Mononuclear cell (primary cell): ENCODE results near the gene CHST3. TPM values are rescaled to one million over a fixed set of nuclear protein-coding genes. Genes with fewer than 3 reads are reported as not detected.
"Not testable (repeated sequence)": the region's sequence is repeated elsewhere in the genome, so short reads cannot be mapped to it uniquely, and the experiment has no call there.

Experiments used
- H3K27me3 ChIP-seq: 2 replicates; pipeline ENCODE4 v1.6.0; 2011; ENCODE audit warnings: low read length, control low read depth; ENCODE audit not compliant: insufficient read depth
- H3K4me1 ChIP-seq: 2 replicates; pipeline ENCODE4 v1.5.1; 2011; ENCODE audit warnings: mild to moderate bottlenecking, low read length, control low read depth; ENCODE audit not compliant: insufficient read depth
- H3K4me3 ChIP-seq: 2 replicates; pipeline ENCODE4 v1.5.1; 2011; ENCODE audit warnings: mild to moderate bottlenecking, low read length, moderate library complexity
- H3K9me3 ChIP-seq: 2 replicates; pipeline ENCODE4 v1.5.1; 2011; ENCODE audit warnings: low read depth, mild to moderate bottlenecking, control low read depth, low read length
- total RNA-seq: library from RNA; depleted of rRNA; stranded (reverse); fragments of >200 nt; gene quantifications from one replicate; pipeline ENCODE4 v1.2.3, GENCODE V29; 2012

Gene CHST3
- total RNA-seq, 1 donor, result under 0.01 TPM

DNA sequence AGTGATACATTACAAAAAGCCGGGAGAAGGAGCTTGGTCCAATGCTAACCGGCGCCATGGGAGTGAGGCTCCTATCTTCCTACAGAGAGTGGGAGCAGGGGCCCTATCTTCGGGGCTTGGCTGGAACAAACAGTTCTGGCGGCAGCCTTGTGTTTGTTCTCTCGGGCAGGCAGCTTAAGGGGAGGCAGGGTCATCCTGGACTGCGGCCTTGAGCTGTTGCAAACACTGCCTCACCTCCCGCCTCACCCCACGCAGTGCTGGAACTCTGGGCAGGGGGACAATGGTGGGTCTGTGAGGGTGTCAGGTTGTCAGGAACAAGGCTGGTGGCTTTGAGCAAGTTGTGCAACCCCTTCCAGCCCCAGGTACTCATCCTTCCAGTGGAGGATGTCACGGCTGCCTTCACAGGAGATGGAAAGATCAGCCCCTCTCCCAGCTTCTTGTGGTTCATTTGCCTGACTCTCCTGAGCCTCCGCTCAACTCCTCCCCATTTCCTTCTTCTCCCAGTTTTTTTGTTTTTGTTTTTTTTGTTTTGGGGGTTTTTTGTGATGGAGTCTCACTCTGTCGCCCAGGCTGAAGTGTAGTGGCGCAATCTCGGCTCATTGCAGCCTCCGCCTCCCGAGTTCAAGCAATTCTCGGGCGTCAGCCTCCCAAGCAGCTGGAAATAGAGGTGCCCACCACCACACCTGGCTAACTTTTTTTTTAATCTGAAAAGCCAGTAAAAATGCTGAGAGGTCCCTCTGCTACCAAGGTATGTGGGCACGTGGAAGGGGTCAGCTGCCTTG is 66.8 kb downstream of the CHST3 start:
- H3K27me3 ChIP-seq, result no peaks in the 10 kb centered on the region
- H3K4me3 ChIP-seq, result no peak overlapping the region
- no peaks in the 10 kb centered on the region for H3K4me1 ChIP-seq
- H3K9me3 ChIP-seq, result no peaks in the 10 kb centered on the region

DNA sequence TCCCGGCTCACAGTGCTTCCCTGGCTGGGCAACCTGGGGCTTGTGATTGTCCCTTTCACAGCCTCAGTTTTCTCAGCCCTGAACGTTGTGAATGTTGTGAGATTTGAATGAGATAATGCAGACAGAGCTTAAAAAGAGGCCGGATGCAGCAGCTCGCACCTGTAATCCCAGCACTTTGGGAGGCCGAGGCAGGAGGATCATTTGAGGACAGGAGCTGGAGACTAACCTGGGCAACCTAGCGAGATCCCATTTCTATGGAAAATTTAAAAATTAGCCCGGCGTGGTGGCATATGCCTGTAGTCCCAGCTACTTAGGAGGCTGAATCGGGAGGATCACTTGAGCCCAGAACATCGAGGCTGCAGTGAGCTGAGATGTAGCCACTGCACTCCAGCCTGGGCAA is 67.5 kb downstream of the CHST3 start:
- no peaks in the 10 kb centered on the region for H3K27me3 ChIP-seq
- H3K4me1 ChIP-seq, result no peaks in the 10 kb centered on the region
- H3K9me3 ChIP-seq, result no peaks in the 10 kb centered on the region
- H3K4me3 ChIP-seq, result no peak overlapping the region

DNA sequence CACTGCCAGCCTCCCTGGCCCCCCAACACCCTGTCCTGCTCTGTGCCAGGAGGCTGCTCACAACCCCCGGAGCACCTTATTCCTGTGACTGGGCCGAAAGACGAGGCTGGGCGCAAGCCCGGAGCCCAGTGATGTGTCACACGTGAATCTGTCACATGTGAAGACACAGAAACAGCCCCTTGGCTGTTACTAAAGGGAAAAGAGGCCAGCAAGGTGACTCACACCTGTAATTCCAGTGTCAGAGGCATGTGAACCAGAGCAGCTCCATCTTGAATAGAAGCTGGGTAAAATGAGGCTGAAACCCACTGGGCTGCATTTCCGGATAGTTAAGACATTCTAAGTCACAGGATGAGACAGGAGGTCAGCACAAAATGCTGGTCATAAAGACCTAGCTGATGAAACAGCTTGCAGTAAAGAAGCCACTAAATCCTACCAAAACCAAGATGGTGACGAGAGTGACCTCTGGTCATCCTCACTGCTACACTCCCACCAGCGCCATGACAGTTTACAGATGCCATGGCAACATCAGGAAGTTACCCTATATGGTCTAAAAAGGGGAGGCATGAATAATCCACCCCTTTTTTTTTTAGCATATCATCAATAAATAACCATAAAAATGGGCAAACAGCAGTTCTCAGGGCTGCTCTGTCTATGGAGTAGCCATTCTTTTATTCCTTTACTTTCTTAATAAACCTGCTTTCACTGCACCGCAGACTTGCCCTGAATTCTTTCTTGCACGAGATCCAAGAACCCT is 68.4 kb downstream of the CHST3 start:
- H3K4me1 ChIP-seq, H3K27me3 ChIP-seq, H3K4me3 ChIP-seq, H3K9me3 ChIP-seq: not testable (repeated sequence)

DNA sequence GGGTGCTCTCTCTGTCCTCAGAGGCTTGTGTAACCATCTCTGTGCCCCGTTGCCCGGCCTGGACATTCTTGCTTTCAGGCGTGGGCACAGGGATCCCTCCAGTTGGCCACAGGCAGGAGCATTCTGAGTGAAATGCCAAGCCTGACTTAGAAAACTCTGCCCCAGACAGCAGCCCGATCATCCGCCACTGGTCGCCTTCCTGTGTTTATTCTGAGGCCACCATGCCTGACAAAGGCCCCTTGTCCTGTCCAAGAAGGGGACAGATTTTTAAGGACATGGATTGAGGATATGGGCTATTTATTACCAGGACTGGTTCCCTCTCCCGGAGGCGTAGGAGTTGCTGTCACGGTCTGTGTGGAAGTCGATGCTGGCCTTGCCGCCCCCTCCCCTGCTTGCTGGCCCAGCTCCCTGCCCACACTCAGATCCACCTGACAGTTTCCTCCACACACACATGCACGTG is 69.9 kb downstream of the CHST3 start:
- H3K9me3 ChIP-seq, result no peaks in the 10 kb centered on the region
- no peaks in the 10 kb centered on the region for H3K4me1 ChIP-seq
- H3K27me3 ChIP-seq, result no peaks in the 10 kb centered on the region
- H3K4me3 ChIP-seq, result no peak overlapping the region

DNA sequence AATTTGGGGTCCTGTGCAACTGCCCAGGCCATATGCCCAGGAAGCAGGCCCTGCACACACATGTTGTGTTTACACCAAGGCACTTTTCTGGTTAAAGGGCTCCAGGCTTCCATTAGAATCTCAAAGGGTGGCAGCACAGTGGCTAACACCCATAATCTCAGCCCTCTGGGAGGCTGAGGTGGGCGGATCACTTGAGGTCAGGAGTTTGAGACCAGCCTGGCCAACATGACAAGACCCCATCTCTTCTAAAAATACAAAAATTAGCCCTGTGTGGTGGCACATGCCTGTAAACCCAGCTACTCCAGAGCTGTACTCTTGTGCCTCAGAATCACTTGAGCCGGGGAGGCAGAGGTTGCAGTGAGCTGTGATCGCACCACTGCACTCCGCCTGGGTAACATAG is 70.6 kb downstream of the CHST3 start:
- Histone ChIP-seq H3K4me3 (no peak overlapping the region), H3K9me3 (no peaks in the 10 kb centered on the region), H3K27me3 (no peaks in the 10 kb centered on the region), H3K4me1 (no peaks in the 10 kb centered on the region)

DNA sequence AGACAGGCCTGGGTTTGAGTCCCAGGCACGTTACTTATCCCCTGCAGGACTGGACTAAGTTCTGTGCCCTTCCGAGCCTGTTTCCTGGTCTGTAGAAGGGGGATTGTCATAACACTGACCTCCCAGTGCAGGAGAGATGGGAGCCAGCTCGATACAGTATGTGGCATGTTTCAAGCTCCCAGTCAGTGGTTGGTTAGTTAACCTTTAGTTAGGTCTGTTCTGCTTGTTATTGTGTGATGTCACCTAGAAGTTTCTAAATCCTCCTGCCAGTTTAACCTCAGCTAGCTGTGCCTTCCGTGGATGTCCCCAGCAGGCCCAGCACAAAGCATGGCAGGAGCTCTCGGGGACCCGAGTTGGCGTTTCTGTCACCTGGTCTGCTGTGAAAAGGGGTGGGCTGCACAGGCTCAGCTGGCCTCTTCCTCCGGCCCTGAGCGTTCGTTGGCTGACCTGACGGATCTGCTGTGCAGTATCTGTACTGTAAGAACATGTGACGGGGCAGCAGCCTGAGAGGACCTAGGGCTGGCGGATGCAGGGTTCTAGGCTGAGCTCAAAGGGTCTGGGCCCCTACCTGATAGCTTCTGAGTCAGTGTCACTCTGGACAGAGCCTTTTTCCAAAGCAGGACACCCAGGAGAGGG is 71.2 kb downstream of the CHST3 start:
- Histone ChIP-seq H3K9me3 (no peaks in the 10 kb centered on the region), H3K4me1 (no peaks in the 10 kb centered on the region)

DNA sequence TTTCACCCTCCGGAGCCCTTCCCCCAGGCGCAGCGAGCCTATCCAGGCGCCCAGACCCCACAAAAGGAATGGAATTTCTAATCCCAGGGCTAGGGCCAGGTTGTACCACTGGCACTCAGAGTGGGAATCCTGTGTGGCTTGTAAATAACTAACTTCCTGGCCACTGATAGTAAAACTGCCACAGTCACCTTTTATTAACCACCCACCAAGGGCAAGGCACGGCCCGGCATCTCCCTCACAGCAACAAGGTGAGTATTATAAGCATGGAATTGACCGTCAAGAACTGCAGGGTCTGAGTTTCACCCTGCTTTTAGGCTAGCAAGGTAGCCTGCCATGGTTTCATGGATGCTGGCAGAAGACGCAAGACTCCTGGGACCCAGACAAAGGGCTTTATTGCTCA is 73.1 kb downstream of the CHST3 start:
- Histone ChIP-seq H3K4me1 (no peaks in the 10 kb centered on the region), H3K27me3 (no peaks in the 10 kb centered on the region), H3K4me3 (no peak overlapping the region), H3K9me3 (no peaks in the 10 kb centered on the region)

More for the DNA sequence above, 71.2 kb downstream of the CHST3 start:
- H3K27me3 ChIP-seq, result no peaks in the 10 kb centered on the region
- H3K4me3 ChIP-seq, result no peak overlapping the region

DNA sequence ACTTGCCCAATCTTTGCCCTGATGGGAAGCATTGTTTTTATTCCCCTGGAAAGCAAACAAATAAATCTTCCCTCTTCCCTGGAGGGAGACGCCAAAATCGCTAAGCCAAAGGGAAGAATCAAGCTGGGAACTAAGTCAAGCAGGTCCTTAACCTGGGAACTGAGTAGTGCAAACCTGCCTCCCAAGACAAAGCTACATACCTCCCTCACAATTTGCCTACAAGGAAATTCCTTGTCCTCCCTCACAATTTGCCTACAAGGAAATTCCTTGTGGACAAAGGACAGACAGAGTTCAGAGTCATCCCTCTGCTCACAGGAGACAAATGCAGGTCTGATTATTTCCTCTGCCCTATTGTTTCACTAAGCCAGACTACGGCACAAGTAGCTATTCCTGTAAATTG is 73.6 kb downstream of the CHST3 start:
- no peaks in the 10 kb centered on the region for H3K9me3 ChIP-seq
- no peaks in the 10 kb centered on the region for H3K27me3 ChIP-seq
- H3K4me3 ChIP-seq, result no peak overlapping the region
- H3K4me1 ChIP-seq, result no peaks in the 10 kb centered on the region

DNA sequence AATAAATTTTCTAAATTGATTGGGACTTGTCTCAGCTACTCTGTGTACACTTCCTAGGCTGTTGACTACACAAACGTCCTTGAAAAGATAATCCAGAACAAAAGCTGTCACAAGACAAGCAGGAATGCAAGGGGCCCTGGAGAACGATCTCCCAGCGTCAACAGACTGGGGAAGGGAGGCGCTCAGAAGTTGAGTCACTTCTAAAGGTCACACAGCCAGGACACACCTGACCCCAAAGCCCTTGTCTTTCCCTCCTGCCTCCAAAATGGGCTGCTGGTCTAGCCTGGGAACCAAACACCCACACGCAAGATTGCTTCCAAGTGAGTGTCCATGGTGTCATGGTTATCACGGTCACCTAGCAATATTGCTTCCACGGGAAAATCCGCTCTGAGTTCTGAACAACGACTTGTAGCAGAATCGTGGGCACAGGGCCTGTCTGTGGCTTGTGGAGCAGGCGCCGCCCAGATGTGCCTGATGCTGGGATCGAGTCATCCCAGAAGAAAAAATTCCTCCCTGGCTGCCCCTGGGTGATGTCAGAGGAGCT is 74.3 kb downstream of the CHST3 start:
- no peaks in the 10 kb centered on the region for H3K27me3 ChIP-seq
- no peaks in the 10 kb centered on the region for H3K4me1 ChIP-seq
- no peaks in the 10 kb centered on the region for H3K9me3 ChIP-seq
- no peak overlapping the region for H3K4me3 ChIP-seq

DNA sequence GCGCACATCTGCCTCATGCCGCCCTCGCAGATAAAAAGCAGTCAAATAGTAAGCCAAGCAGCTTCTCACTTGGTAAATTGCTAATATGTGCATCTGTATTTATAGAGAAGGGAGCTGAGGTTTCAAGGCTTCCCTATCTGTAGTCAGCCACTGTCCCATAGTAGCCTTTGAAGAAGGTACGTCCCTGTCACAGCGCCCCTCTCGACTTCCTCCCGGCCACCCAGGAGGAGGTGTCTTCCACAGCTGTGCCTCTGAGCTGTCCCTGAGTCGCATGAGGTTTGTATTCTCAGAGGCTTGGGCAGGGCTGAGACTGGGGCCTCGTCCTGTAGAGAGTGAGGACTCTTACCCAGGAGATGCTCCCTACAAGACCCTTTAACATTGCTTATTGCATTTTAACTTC is 75.2 kb downstream of the CHST3 start:
- H3K27me3 ChIP-seq, result no peaks in the 10 kb centered on the region
- no peaks in the 10 kb centered on the region for H3K4me1 ChIP-seq
- no peaks in the 10 kb centered on the region for H3K9me3 ChIP-seq
- H3K4me3 ChIP-seq, result no peak overlapping the region

DNA sequence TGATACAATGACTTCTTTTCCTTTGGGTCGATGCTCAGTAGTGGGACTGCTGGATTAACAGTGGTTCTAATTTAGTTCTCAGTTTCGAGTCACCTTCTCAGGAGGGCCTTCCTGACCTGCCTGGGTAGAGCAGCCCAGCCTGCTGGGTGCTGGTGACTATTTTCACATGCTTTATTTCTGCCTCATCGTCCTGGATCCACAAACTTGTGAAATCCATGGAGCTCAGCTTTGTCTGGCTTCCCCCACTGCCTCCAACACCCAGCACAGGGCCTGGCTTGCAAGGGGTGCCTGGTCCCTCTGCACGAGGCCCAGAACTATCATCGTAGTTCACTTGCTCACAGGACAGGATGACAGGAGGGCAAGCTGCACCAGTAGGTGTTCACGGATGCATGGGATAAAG is 77.3 kb downstream of the CHST3 start:
- Histone ChIP-seq H3K9me3 (no peaks in the 10 kb centered on the region), H3K27me3 (no peaks in the 10 kb centered on the region), H3K4me1 (no peaks in the 10 kb centered on the region), H3K4me3 (no peak overlapping the region)

DNA sequence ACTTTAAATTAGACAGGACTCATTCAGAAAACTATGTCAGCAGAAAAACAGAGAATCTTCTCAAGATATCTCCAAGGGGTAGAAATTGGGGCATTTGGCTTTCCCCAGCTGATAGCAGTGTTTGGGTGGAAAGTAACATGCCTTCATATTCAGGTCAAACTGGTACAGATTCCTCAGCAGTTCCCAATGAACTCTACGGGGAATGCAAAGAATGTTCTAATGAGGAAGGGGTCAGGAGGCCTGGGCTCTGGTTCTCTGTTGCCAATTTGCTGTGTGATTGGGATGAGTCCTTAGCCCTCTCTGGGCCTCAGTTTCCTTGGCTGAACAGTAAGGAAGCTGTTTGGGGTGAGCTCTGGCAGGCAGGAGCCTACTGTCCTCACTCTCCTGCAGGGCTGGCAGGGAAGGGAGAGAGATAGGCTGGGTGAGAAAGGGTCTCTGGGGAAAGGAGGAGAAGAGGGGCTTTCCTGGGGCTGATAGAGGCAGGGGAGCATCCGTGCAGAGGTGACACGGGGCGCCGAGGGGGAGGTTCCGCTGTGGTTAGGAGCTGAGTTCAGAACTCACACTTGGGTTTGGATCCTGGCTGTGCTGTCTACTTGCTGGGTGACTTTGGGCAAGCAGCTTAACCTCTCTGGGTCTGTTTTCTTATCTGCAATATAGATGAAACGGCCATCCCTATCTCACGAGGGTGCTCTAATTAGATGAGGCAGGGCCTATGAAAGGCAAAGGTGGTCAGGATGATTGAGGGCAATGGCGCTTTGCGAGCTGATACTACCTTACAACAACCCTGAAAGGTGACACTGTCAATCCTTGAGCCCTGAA is 79.0 kb downstream of the CHST3 start:
- no peaks in the 10 kb centered on the region for H3K4me1 ChIP-seq
- no peaks in the 10 kb centered on the region for H3K27me3 ChIP-seq
- no peaks in the 10 kb centered on the region for H3K9me3 ChIP-seq
- H3K4me3 ChIP-seq, result no peak overlapping the region

DNA sequence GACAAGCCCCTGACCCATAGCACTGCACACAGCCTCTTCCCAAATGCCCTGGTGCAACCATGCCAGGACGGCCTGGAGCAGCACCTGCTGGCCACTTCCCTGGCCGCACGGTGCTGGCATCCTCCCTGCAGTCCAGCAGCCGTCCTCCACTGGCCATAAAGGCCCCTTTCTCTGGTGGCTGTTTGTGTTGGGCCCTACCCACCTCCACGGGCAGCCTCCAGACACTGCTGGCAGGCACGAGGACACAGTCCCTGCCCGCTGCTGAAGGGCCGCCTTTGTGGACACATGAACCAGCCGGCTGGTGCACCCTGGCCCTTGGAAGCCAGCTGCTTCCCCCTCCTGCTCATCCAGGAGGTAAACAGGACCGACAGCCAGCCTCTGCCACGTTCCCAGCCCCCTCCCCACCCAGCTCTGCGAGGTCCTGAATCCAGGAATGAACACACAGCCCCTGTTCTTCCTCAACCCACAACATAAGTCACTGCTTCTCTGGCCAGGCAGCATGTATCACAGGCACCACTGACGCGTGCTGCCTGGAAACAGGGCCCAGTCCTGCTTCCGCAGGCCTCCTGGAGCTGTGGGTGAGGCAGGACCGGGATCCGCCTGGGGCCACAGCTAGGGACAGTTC is 80.3 kb downstream of the CHST3 start:
- no peaks in the 10 kb centered on the region for H3K9me3 ChIP-seq
- H3K27me3 ChIP-seq, result no peaks in the 10 kb centered on the region
- no peak overlapping the region for H3K4me3 ChIP-seq

DNA sequence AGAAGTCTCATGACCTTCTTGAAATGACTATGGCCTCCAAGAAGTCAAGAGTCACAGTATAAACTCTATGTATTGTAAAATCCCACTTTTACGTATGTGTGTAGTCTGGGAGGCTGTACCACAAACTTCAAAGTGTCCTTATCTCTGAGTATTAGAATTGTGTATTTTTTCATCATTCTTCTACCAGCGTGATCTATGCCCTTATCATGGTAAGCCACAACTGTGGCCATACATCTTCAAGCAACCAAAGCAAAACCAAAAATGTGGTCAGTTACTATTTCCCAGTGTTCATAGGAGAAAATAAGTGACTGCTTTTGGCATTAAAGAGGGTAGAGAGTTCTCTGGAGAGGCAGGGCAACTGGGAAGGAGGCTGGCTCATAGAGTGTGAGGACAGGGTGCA is 81.4 kb downstream of the CHST3 start:
- Histone ChIP-seq H3K27me3 (no peaks in the 10 kb centered on the region), H3K4me3 (no peak overlapping the region), H3K4me1 (no peaks in the 10 kb centered on the region), H3K9me3 (no peaks in the 10 kb centered on the region)

More for the DNA sequence above, 80.3 kb downstream of the CHST3 start:
- no peaks in the 10 kb centered on the region for H3K4me1 ChIP-seq
